Erythroblast (primary cell): ENCODE measurements around the gene C2orf74.
A peak's percentile ranks its signal among the peaks of the same experiment; 100 is the strongest.
"Not testable (repeated sequence)": the region's sequence is repeated elsewhere in the genome, so short reads cannot be mapped to it uniquely, and the experiment has no call there.

Source experiments
- DNase-seq, 2 experiments: peaks; one replicate each; lab custom pipeline; 2025; lab: John Stamatoyannopoulos, UW
- GATA1 ChIP-seq: IDR thresholded peaks from 2 replicates; pipeline ENCODE4 v1.6.1; 2011; ENCODE audit warnings: low read depth, mild to moderate bottlenecking, control low read depth, low read length, moderate library complexity
- POLR2A ChIP-seq: IDR thresholded peaks from 2 replicates; pipeline ENCODE4 v1.6.1; 2011; ENCODE audit warnings: mild to moderate bottlenecking, low read length

C2orf74 gene

GRCh38 chr2:61161888-61162287 is at the start of gene C2orf74:
Gene C2orf74, plus strand, starts transcription at chr2:61162188. Its CDS starts 327 bp downstream, at chr2:61162515.
- DNase-seq = no peak
- TF ChIP-seq GATA1 (no peak), POLR2A (no peak)

GRCh38 chr2:61114147-61114546 is 47.8 kb upstream of the C2orf74 start:
- no peak for TF ChIP-seq GATA1
- no peak for TF ChIP-seq POLR2A
- no peak for DNase-seq

- no peak for TF ChIP-seq POLR2A
- TF ChIP-seq GATA1 = no peak
- DNase-seq = no peak
These were observed 45.7 kb upstream of the C2orf74 start for GRCh38 chr2:61116302-61116701.

GRCh38 chr2:61117534-61117933 is 44.5 kb upstream of the C2orf74 start:
- DNase-seq = no peak
- TF ChIP-seq POLR2A (no peak), GATA1 (no peak)

GRCh38 chr2:61125123-61125710 is 36.8 kb upstream of the C2orf74 start:
- TF ChIP-seq POLR2A (no peak), GATA1 (no peak)
- no peak for DNase-seq

- no peak for DNase-seq
- TF ChIP-seq POLR2A (no peak), GATA1 (no peak)
These were observed 36.2 kb upstream of the C2orf74 start for GRCh38 chr2:61125798-61126197.

GRCh38 chr2:61128122-61128521 is 33.9 kb upstream of the C2orf74 start:
- DNase-seq = not testable (repeated sequence)

GRCh38 chr2:61134141-61134540 is 27.8 kb upstream of the C2orf74 start:
- no peak for DNase-seq

GRCh38 chr2:61135510-61135909 is 26.5 kb upstream of the C2orf74 start:
- peak; percentile 27 to 38 for DNase-seq
- no peak for TF ChIP-seq GATA1
- TF ChIP-seq POLR2A = no peak

More at GRCh38 chr2:61134141-61134540, 27.8 kb upstream of the C2orf74 start:
- TF ChIP-seq GATA1 = no peak
- TF ChIP-seq POLR2A = no peak

GRCh38 chr2:61138859-61139258 is 23.1 kb upstream of the C2orf74 start:
- no peak for TF ChIP-seq GATA1
- TF ChIP-seq POLR2A = no peak

GRCh38 chr2:61141151-61141550 is 20.8 kb upstream of the C2orf74 start:
- TF ChIP-seq GATA1 = no peak
- no peak for TF ChIP-seq POLR2A
- no peak for DNase-seq

More at GRCh38 chr2:61138859-61139258, 23.1 kb upstream of the C2orf74 start:
- no peak for DNase-seq

- TF ChIP-seq GATA1 = no peak
- TF ChIP-seq POLR2A = peak; percentile 50
- DNase-seq = peak; percentile 86 to 90
These were observed 17.2 kb upstream of the C2orf74 start for GRCh38 chr2:61144697-61145268.

GRCh38 chr2:61145990-61146389 is 16.0 kb upstream of the C2orf74 start:
- TF ChIP-seq POLR2A (no peak), GATA1 (no peak)
- DNase-seq = no peak

GRCh38 chr2:61148091-61148490 is 13.9 kb upstream of the C2orf74 start:
- not testable (repeated sequence) for DNase-seq

GRCh38 chr2:61149074-61149473 is 12.9 kb upstream of the C2orf74 start:
- TF ChIP-seq POLR2A = no peak
- no peak for TF ChIP-seq GATA1

More at GRCh38 chr2:61149074-61149473, 12.9 kb upstream of the C2orf74 start:
- DNase-seq = no peak
